ENCODE results near the gene PPP5C. TPM values are rescaled to one million over a fixed set of nuclear protein-coding genes. Genes with fewer than 3 reads are reported as not detected.

The PPP5C gene
- total and polyA plus RNA-seq, 2 of the 8 experiments (the other 6 are each of a cell fraction or from before 2014, with no cell fraction given) = 112 to 156 TPM

- Histone ChIP-seq H3K79me2 (ENCODE audit: control insufficient read depth in 1 of 2, insufficient read depth in 2 of 2, low read length in 2 of 2) (peaks cover 3 to 54% of the 10 kb centered on the region in 2 experiments; a peak in 3 of 4 replicates), H4K8ac (ENCODE audit: extremely low read depth, insufficient read depth, low read length) (no peak overlapping the region), H2AK5ac (ENCODE audit: low read depth, low read length) (no peak overlapping the region), H2AFZ (ENCODE audit: low read length) (no peak overlapping the region), H3K27ac (ENCODE audit: low read depth, low read length) (no peak overlapping the region), H2BK15ac (ENCODE audit: low read length) (no peak overlapping the region), H3K23me2 (ENCODE audit: low read depth, low read length) (no peaks in the 10 kb centered on the region), H3K23ac (ENCODE audit: insufficient read length) (no peak overlapping the region), H3K9me3 (ENCODE audit: insufficient read depth in 2 of 2, low read depth in 1 of 2, low read length in 1 of 2) (no peaks in the 10 kb centered on the region), H4K5ac (ENCODE audit: insufficient read length, low read depth, low read length) (no peak overlapping the region), H3K4me2 (ENCODE audit: insufficient read depth in 1 of 2, low read depth in 2 of 2, low read length in 2 of 2) (no peak overlapping the region), H3K56ac (replicated peaks; ENCODE audit: insufficient read length, low read depth, low read length) (no peak overlapping the region), H3K4me1 (replicated peaks in 1 of 4; ENCODE audit: control insufficient read depth in 3 of 4, insufficient read depth in 4 of 4, low read length in 3 of 4) (no peaks in the 10 kb centered on the region; a peak in 1 of 7 replicates), H3K4me3 (ENCODE audit: extremely low read depth in 1 of 4, insufficient read depth in 2 of 4, low read depth in 3 of 4, low read length in 4 of 4) (no peak overlapping the region), H2BK120ac (replicated peaks; ENCODE audit: low read depth, low read length) (no peak overlapping the region), H3K4ac (replicated peaks; ENCODE audit: insufficient read length, low read depth, low read length) (no peak overlapping the region), H3K36me3 (ENCODE audit: control insufficient read depth in 2 of 4, insufficient read depth in 4 of 4, low read length in 3 of 4) (peaks cover 0 to 17% (median 6%) of the 10 kb centered on the region in 4 experiments; a peak in 6 of 8 replicates), H3K9ac (replicated peaks in 1 of 4; ENCODE audit: extremely low read depth in 1 of 4, low read depth in 3 of 4, low read length in 3 of 4) (no peak overlapping the region), H2BK20ac (ENCODE audit: low read length) (no peak overlapping the region), H3K14ac (ENCODE audit: insufficient read length) (no peak overlapping the region), H3K18ac (ENCODE audit: extremely low read depth, low read length) (no peak overlapping the region), H4K91ac (replicated peaks; ENCODE audit: insufficient read length, low read length) (no peak overlapping the region), H3K27me3 (replicated peaks in 1 of 4; ENCODE audit: control insufficient read depth in 3 of 4, extremely low read depth in 1 of 4, insufficient read depth in 3 of 4, low read length in 3 of 4) (no peaks in the 10 kb centered on the region), H3K79me1 (ENCODE audit: low read depth, low read length) (peaks cover 11% of the 10 kb centered on the region), H4K20me1 (replicated peaks in 1 of 2; ENCODE audit: control insufficient read depth in 1 of 2, insufficient read depth in 2 of 2, low read length in 2 of 2) (peaks cover 0 to 10% of the 10 kb centered on the region in 2 experiments), H2BK12ac (ENCODE audit: low read depth, low read length) (no peak overlapping the region), H2BK5ac (ENCODE audit: low read depth, low read length) (no peak overlapping the region)
- ChIA-PET POLR2A (ENCODE audit: partially characterized antibody) (interaction anchor here (1.0 to 3.3 kb wide), 2 partner anchors 11 to 18 kb away, joined by 3 to 11 read pairs; no protein-coding TSS in a partner anchor), CTCF (ENCODE audit: partially characterized antibody) (interaction anchor here (0.6 to 2.7 kb wide), 8 partner anchors 10 to 911 kb away, joined by 3 to 11 read pairs (median 4); no protein-coding TSS in a partner anchor)
- no peak for FAIRE-seq
- WGBS, 2 experiments (ENCODE audit: extremely low coverage in 1 of 2, insufficient coverage in 1 of 2, insufficient read length in 1 of 2, insufficient replicate concordance in 2 of 2, low coverage in 1 of 2, low lambda C conversion rate in 2 of 2, missing lambda C conversion rate in 1 of 2) = 90% methylated on average over 2 of the region's 2 CpGs; no CpG with 5 or more reads in 1 of the 2 experiments
- DNase-seq (ENCODE audit: low read depth in 1 of 2, low spot score in 2 of 2) = no peak
- no peak for TF ChIP-seq NANOG (IDR thresholded peaks at IDR 0.05; ENCODE audit: insufficient read depth, low read depth, low read length, poor library complexity, severe bottlenecking)
- TF ChIP-seq HDAC2 (IDR thresholded peaks at IDR 0.05; ENCODE audit: borderline replicate concordance in 1 of 2, low read depth in 2 of 2, low read length in 2 of 2) = no peak
- TF ChIP-seq TEAD4 (IDR thresholded peaks at IDR 0.05; ENCODE audit: low read depth, low read length) = no peak
- TF ChIP-seq KDM1A (IDR thresholded peaks at IDR 0.05; ENCODE audit: borderline replicate concordance, low read length) = no peak
- no peak for TF ChIP-seq CHD2 (IDR thresholded peaks at IDR 0.05; ENCODE audit: low read length)
- no peak for TF ChIP-seq ATF2 (IDR thresholded peaks at IDR 0.05; ENCODE audit: low read length)
- TF ChIP-seq KDM5A (IDR thresholded peaks at IDR 0.05; ENCODE audit: low read length) = no peak
- no peak for TF ChIP-seq CBX8 (IDR thresholded peaks at IDR 0.05; ENCODE audit: borderline replicate concordance, low read depth, low read length)
- TF ChIP-seq BACH1 (IDR thresholded peaks at IDR 0.05; ENCODE audit: low read length) = no peak
- TF ChIP-seq CTBP2 (IDR thresholded peaks at IDR 0.05; ENCODE audit: borderline replicate concordance, insufficient read depth, insufficient read length, low read length) = no peak
- no peak for TF ChIP-seq POLR2AphosphoS5 (IDR thresholded peaks at IDR 0.05; ENCODE audit: low read depth, low read length)
- no peak for TF ChIP-seq CHD1 (IDR thresholded peaks at IDR 0.05; ENCODE audit: low read depth, low read length)
Measured at GRCh38 chr19:46364359-46364758, 17.5 kb downstream of the PPP5C start.

All from H1 (cell line).